GM12801 (cell line): ENCODE measurements around the gene BANP.

Source experiments
- CTCF ChIP-seq: IDR thresholded peaks from one replicate; pipeline ENCODE4 v1.5.1; 2011; ENCODE audit warnings: control low read depth; ENCODE audit not compliant: insufficient read length; ENCODE audit errors: extremely low read depth

BANP gene

GRCh38 chr16:87945351-87946042 is 5.7 kb upstream of the BANP start:
- TF ChIP-seq CTCF = no peak

GRCh38 chr16:87946596-87947347 is 4.5 kb upstream of the BANP start:
- TF ChIP-seq CTCF = no peak

GRCh38 chr16:87947356-87948118 is 3.7 kb upstream of the BANP start:
- TF ChIP-seq CTCF = no peak

GRCh38 chr16:87948119-87948545 is 3.1 kb upstream of the BANP start:
- TF ChIP-seq CTCF = no peak

- TF ChIP-seq CTCF = no peak
Measured at GRCh38 chr16:87948735-87949070, 2.5 kb upstream of the BANP start.

- no peak for TF ChIP-seq CTCF
Measured at GRCh38 chr16:87949071-87949744, 2.0 kb upstream of the BANP start.
